ENCODE data around the gene TOX4.

- TF ChIP-seq CTCF (IDR thresholded peaks at IDR 0.05; ENCODE audit: borderline replicate concordance, extremely low read depth, low read length, poor library complexity, severe bottlenecking) (no peak), EZH2 (IDR thresholded peaks at IDR 0.05; ENCODE audit: borderline replicate concordance, low read depth, low read length, severe bottlenecking) (no peak)
These were observed 51.7 kb downstream of the TOX4 start for GRCh38 chr14:21528381-21529348.
